Endodermal cell (in vitro differentiated cells): Measurements from ENCODE around the gene KCNH4. TPM values are rescaled to one million over a fixed set of nuclear protein-coding genes. Genes with fewer than 3 reads are reported as not detected.

Experiments
- DNase-seq: peaks from one replicate; pipeline ENCODE4 v3.0.0-alpha.2; 2017
- H3K27ac ChIP-seq: 2 replicates; pipeline ENCODE4 v1.5.1; 2013; ENCODE audit warnings: mild to moderate bottlenecking, low read depth, low read length, moderate library complexity
- H3K27me3 ChIP-seq: 2 replicates; pipeline ENCODE4 v1.6.1; 2013; ENCODE audit warnings: mild to moderate bottlenecking, low read length, moderate library complexity; ENCODE audit not compliant: insufficient read depth, control insufficient read depth, poor library complexity, severe bottlenecking
- H3K36me3 ChIP-seq: 2 replicates; pipeline ENCODE4 v1.7.0; 2013; ENCODE audit warnings: mild to moderate bottlenecking, low read length, moderate library complexity; ENCODE audit not compliant: control insufficient read depth, insufficient read depth
- H3K4me1 ChIP-seq: one replicate; pipeline ENCODE4 v1.7.0; 2013; ENCODE audit warnings: low read length; ENCODE audit not compliant: control insufficient read depth, insufficient read depth
- H3K4me3 ChIP-seq: 2 replicates; pipeline ENCODE4 v1.5.1; 2013; ENCODE audit warnings: mild to moderate bottlenecking, low read length, moderate library complexity
- H3K9ac ChIP-seq: 2 replicates; pipeline ENCODE4 v1.6.1; 2013; ENCODE audit warnings: mild to moderate bottlenecking, low read length, moderate library complexity; ENCODE audit not compliant: poor library complexity, severe bottlenecking; ENCODE audit errors: extremely low read depth
- H3K9me3 ChIP-seq: 2 replicates; pipeline ENCODE4 v1.6.1; 2013; ENCODE audit warnings: mild to moderate bottlenecking, low read length, moderate library complexity; ENCODE audit not compliant: control insufficient read depth
- H3K27ac Mint-ChIP-seq: 2 replicates; pipeline ENCODE4 v1.8.0; 2020; ENCODE audit warnings: mixed read lengths
- H3K27me3 Mint-ChIP-seq: 2 replicates; pipeline ENCODE4 v1.8.0; 2021; ENCODE audit warnings: mild to moderate bottlenecking, mixed read lengths; ENCODE audit not compliant: insufficient read depth
- H3K36me3 Mint-ChIP-seq: 2 replicates; pipeline ENCODE4 v1.8.0; 2020; ENCODE audit warnings: low read depth, mixed read lengths
- H3K4me1 Mint-ChIP-seq: 2 replicates; pipeline ENCODE4 v1.8.0; 2020; ENCODE audit warnings: mixed read lengths
- H3K4me3 Mint-ChIP-seq: 2 replicates; pipeline ENCODE4 v1.8.0; 2020; ENCODE audit warnings: mild to moderate bottlenecking, moderate library complexity, mixed read lengths
- H3K9me3 Mint-ChIP-seq: 2 replicates; pipeline ENCODE4 v1.8.0; 2020; ENCODE audit warnings: mild to moderate bottlenecking, mixed read lengths
- WGBS, 2 experiments: methylation state at CpG; one replicate each; pipeline versions ENCODE4 v1.1.5 to v1.1.7; 2013; ENCODE audit warnings: missing lambda C conversion rate in 2 of 2, mixed read lengths in 1 of 2; ENCODE audit not compliant: insufficient coverage in 1 of 2, insufficient read length in 1 of 2; 5-methylcytosine and 5-hydroxymethylcytosine counted together
- total RNA-seq, 2 donors: library from RNA; stranded (reverse); fragmentation: NEBNext Ultra II Directional in 1 of 2; extraction: Animal tissue kit (Norgen Biotek cat#: 25700) in 1 of 2; gene quantifications; 2 replicates in 1 of 2; 3 replicates in 1 of 2; pipeline ENCODE4 v1.2.1, GENCODE V29; 2021
- TF ChIP-seq, protein P1 (sequence below): fragments of 200-600 bp; sonication (generic); conservative IDR thresholded peaks from 2 replicates; pipeline ENCODE4 v1.5.0; 2021; ENCODE audit warnings: antibody characterized with exemption, mild to moderate bottlenecking

The KCNH4 gene
- total RNA-seq, 2 donors from 2014 or later = not detected

DNA sequence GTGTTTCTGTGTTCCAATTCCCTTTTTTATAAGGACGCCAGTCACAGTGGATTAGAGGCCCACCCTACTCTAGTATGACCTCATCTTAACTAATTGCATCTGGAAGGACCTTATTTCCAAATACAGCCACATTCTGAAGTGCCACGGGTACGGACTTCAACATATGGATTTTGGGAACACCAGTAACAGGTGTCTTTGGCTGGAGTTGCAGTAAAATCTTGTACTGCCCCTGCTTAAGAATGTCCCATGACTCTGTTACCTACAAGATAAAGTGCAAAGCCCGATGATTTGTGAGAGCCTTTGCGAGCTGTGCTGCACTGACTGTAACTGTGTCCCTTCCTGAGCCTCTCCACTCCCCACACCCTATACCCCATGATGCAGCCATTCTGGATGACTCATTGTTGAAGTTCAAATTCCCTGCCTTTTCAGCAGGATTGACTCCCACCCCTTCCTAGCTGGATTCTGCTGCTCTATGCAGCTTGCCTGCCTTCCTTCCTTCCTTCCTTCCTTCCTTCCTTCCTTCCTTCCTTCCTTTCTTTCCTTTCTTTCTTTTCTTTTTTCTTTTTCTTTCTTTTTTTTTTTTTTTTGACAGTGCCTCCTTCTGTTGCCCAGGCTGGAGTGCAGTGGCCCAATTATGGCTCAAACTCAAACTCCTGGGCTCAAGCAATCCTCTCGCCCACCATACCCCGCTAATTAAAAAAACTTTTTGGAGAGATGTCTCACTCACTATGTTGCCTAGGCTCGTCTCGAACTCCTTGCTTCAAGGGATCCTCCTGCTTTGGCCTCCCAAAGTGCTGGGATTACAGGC, 2.2 kb upstream of the KCNH4 start:
- Histone ChIP-seq H3K4me3 (peak overlapping the region; percentile 76), H3K27me3 (peaks cover 67% of the 10 kb centered on the region), H3K36me3 (no peaks in the 10 kb centered on the region), H3K4me1 (peaks cover 4% of the 10 kb centered on the region), H3K9ac (no peak overlapping the region), H3K27ac (no peak overlapping the region), H3K9me3 (no peaks in the 10 kb centered on the region)
- Mint-ChIP-seq H3K27ac (no peak overlapping the region), H3K27me3 (peaks cover 77% of the 10 kb centered on the region), H3K9me3 (no peaks in the 10 kb centered on the region), H3K4me1 (peaks cover 8% of the 10 kb centered on the region), H3K36me3 (no peaks in the 10 kb centered on the region), H3K4me3 (peak overlapping the region; percentile 65)
- TF ChIP-seq, protein P1, sequence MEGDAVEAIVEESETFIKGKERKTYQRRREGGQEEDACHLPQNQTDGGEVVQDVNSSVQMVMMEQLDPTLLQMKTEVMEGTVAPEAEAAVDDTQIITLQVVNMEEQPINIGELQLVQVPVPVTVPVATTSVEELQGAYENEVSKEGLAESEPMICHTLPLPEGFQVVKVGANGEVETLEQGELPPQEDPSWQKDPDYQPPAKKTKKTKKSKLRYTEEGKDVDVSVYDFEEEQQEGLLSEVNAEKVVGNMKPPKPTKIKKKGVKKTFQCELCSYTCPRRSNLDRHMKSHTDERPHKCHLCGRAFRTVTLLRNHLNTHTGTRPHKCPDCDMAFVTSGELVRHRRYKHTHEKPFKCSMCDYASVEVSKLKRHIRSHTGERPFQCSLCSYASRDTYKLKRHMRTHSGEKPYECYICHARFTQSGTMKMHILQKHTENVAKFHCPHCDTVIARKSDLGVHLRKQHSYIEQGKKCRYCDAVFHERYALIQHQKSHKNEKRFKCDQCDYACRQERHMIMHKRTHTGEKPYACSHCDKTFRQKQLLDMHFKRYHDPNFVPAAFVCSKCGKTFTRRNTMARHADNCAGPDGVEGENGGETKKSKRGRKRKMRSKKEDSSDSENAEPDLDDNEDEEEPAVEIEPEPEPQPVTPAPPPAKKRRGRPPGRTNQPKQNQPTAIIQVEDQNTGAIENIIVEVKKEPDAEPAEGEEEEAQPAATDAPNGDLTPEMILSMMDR = no peak
- 75 to 85% methylated on average over 8 to 9 of the region's 9 CpGs for WGBS, 2 experiments
- DNase-seq = no peak

DNA sequence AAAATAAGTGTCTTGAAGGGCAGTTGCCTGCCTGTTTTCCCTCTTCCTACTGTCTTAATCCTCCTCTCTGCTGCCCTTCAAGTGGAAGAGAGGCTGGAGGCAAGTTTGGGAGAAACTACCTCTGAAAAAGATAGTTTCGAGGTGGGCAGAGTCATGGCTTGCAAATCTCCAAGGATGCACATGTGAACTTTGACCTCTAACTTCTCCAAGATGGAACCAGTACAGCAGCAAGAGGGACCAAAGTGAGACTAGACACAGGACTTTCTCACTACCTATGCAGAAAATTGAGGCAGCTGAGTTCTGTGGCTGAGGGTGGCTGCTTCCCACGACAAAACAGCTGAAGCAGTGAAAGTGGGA, 887 bp upstream of the KCNH4 start:
- Mint-ChIP-seq H3K27me3 (peaks cover 82% of the 10 kb centered on the region), H3K36me3 (no peaks in the 10 kb centered on the region), H3K9me3 (no peaks in the 10 kb centered on the region), H3K27ac (no peak overlapping the region), H3K4me3 (no peak overlapping the region), H3K4me1 (peaks cover 8% of the 10 kb centered on the region)
- H3K27me3 ChIP-seq = peaks cover 69% of the 10 kb centered on the region
- no peak overlapping the region for H3K4me3 ChIP-seq
- WGBS, 2 experiments = 86% methylated on average over 2 of the region's 2 CpGs; no CpG with 5 or more reads in 1 of the 2 experiments
- DNase-seq = no peak
- H3K9ac ChIP-seq = no peak overlapping the region
- no peaks in the 10 kb centered on the region for H3K36me3 ChIP-seq
- TF ChIP-seq, protein P1 = no peak
- H3K27ac ChIP-seq = no peak overlapping the region
- no peaks in the 10 kb centered on the region for H3K9me3 ChIP-seq
- H3K4me1 ChIP-seq = peaks cover 4% of the 10 kb centered on the region

DNA sequence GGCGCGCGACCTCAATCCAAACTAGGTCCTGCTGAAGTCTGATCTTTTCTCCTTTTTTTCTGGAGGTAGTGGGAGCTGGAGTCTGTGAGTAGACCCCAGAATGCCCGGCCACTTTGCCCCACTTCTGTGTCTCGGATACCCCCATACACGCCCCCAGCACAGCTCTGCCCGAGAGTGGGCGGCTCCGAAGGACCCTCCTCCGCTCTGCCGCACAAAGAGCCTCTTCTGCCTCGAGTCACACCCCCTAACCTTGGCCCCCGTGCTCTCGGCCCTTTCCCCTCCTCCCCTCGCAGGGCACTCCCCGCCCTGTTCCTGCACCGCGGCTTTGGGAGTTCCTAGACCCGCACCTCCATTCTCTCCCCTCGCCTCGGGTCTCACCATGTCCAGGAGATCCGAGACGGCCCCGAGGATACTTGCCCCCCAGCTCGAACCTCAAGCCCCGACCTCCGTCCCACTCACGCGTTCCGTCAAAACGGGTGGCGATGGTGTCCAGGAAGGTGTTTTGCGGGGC, 476 bp downstream of the KCNH4 start:
- WGBS, 2 experiments = 0 to 2% methylated on average over 6 to 33 of the region's 33 CpGs
- no peak overlapping the region for H3K9ac ChIP-seq
- peak; percentile 82 for DNase-seq
- H3K27me3 ChIP-seq = peaks cover 69% of the 10 kb centered on the region
- H3K9me3 ChIP-seq = no peaks in the 10 kb centered on the region
- TF ChIP-seq, protein P1 = no peak
- peaks cover 2% of the 10 kb centered on the region for H3K4me1 ChIP-seq
- Mint-ChIP-seq H3K27me3 (peaks cover 78% of the 10 kb centered on the region), H3K9me3 (no peaks in the 10 kb centered on the region), H3K4me3 (peak overlapping the region; percentile 53), H3K27ac (no peak overlapping the region), H3K4me1 (peaks cover 8% of the 10 kb centered on the region), H3K36me3 (no peaks in the 10 kb centered on the region)
- H3K27ac ChIP-seq = no peak overlapping the region
- H3K36me3 ChIP-seq = no peaks in the 10 kb centered on the region
- peak overlapping the region; percentile 68 for H3K4me3 ChIP-seq
